Kidney glomerular epithelial cell (primary cell): ENCODE measurements around the gene FBXO31.
"Not testable (repeated sequence)": the region's sequence is repeated elsewhere in the genome, so short reads cannot be mapped to it uniquely, and the experiment has no call there.

ENCODE experiments used
- DNase-seq: peaks from one replicate; lab custom pipeline; 2025; lab: John Stamatoyannopoulos, UW

The FBXO31 gene

GRCh38 chr16:87342978-87343752 lies 40.4 kb downstream of the FBXO31 start:
- no peak for DNase-seq

GRCh38 chr16:87342504-87342903 lies 41.1 kb downstream of the FBXO31 start:
- no peak for DNase-seq

GRCh38 chr16:87340198-87340597 lies 43.4 kb downstream of the FBXO31 start:
- DNase-seq, result no peak

- not testable (repeated sequence) for DNase-seq
Observed at GRCh38 chr16:87339724-87340105, 43.9 kb downstream of the FBXO31 start.

GRCh38 chr16:87339086-87339723 lies 44.4 kb downstream of the FBXO31 start:
- no peak for DNase-seq

GRCh38 chr16:87338155-87338765 lies 45.3 kb downstream of the FBXO31 start:
- no peak for DNase-seq

GRCh38 chr16:87337262-87337771 lies 46.3 kb downstream of the FBXO31 start:
- no peak for DNase-seq

- DNase-seq, result no peak
Observed at GRCh38 chr16:87336434-87337240, 46.9 kb downstream of the FBXO31 start.

GRCh38 chr16:87335625-87336433 lies 47.7 kb downstream of the FBXO31 start:
- DNase-seq, result no peak

- DNase-seq, result no peak
Observed at GRCh38 chr16:87334651-87335624, 48.6 kb downstream of the FBXO31 start.

- DNase-seq, result no peak
Observed at GRCh38 chr16:87333581-87334331, 49.8 kb downstream of the FBXO31 start.

GRCh38 chr16:87333101-87333500 lies 50.5 kb downstream of the FBXO31 start:
- no peak for DNase-seq

GRCh38 chr16:87332150-87332549 lies 51.4 kb downstream of the FBXO31 start:
- DNase-seq, result no peak

- DNase-seq, result no peak
Observed at GRCh38 chr16:87331241-87331801, 52.3 kb downstream of the FBXO31 start.

GRCh38 chr16:87330646-87331045 lies 52.9 kb downstream of the FBXO31 start:
- DNase-seq, result no peak

- DNase-seq, result no peak
Observed at GRCh38 chr16:87330257-87330624, 53.3 kb downstream of the FBXO31 start.

GRCh38 chr16:87329436-87330256 lies 53.9 kb downstream of the FBXO31 start:
- no peak for DNase-seq

GRCh38 chr16:87328846-87329245 lies 54.7 kb downstream of the FBXO31 start:
- no peak for DNase-seq
